Subcutaneous adipose tissue (tissue), 4 donors: ENCODE results near the gene FNIP2. TPM values are rescaled to one million over a fixed set of nuclear protein-coding genes. Genes with fewer than 3 reads are reported as not detected.

Source experiments
- CTCF ChIP-seq: fragments of 450-650 bp; IDR thresholded peaks from one replicate; pipeline ENCODE4 v1.5.1; 2016; ENCODE audit warnings: low read depth, mild to moderate bottlenecking, control low read depth, antibody characterized with exemption, moderate library complexity
- total RNA-seq, 4 donors: library from RNA; depleted of rRNA; stranded (reverse); fragments of >200 nt; gene quantifications; one replicate each; pipeline ENCODE4 v1.1.0, GENCODE V29; 2016

The FNIP2 gene
- total RNA-seq, 4 donors from 2014 or later: 64.1 to 97.1 (median 83.9) TPM

GRCh38 chr4:158871335-158871724 lies 102.5 kb downstream of the FNIP2 start:
- TF ChIP-seq CTCF: no peak

GRCh38 chr4:158873795-158874401 lies 105.1 kb downstream of the FNIP2 start:
- no peak for TF ChIP-seq CTCF

GRCh38 chr4:158875026-158875425 lies 106.2 kb downstream of the FNIP2 start:
- no peak for TF ChIP-seq CTCF

GRCh38 chr4:158875455-158875854 lies 106.6 kb downstream of the FNIP2 start:
- no peak for TF ChIP-seq CTCF

GRCh38 chr4:158877069-158877468 lies 108.2 kb downstream of the FNIP2 start:
- no peak for TF ChIP-seq CTCF

- TF ChIP-seq CTCF: no peak
Measured at GRCh38 chr4:158884280-158884679, 115.5 kb downstream of the FNIP2 start.

GRCh38 chr4:158885564-158885963 lies 116.7 kb downstream of the FNIP2 start:
- no peak for TF ChIP-seq CTCF
